DND-41 (cell line): ENCODE results near the gene GLRB.

ENCODE experiments used
- ATAC-seq: fragments of 200-7000 bp; cut with Tn5 transposase; 3 replicates; pipeline ENCODE4 v1.9.1; 2021; ENCODE audit warnings: low read depth; ENCODE audit not compliant: insufficient read depth
- DNase-seq: peaks from one replicate; pipeline ENCODE4 v3.0.0-alpha.2; 2020
- H2AFZ ChIP-seq: 2 replicates; pipeline ENCODE4 v1.6.0; 2012; ENCODE audit warnings: low read depth, low read length
- H3K27ac ChIP-seq: 2 replicates; pipeline ENCODE4 v1.5.1; 2012; ENCODE audit warnings: low read length, inconsistent platforms
- H3K27me3 ChIP-seq: fragments of 200-600 bp; sonication (generic); 2 replicates; pipeline ENCODE4 v1.6.0; 2012; ENCODE audit warnings: low read length, mild to moderate bottlenecking, inconsistent platforms; ENCODE audit not compliant: insufficient read depth, poor library complexity
- H3K36me3 ChIP-seq: 2 replicates; pipeline ENCODE4 v1.5.1; 2012; ENCODE audit warnings: low read length, inconsistent platforms; ENCODE audit not compliant: insufficient read depth
- H3K4me1 ChIP-seq: 2 replicates; pipeline ENCODE4 v1.5.1; 2012; ENCODE audit warnings: mild to moderate bottlenecking, low read length; ENCODE audit not compliant: insufficient read depth
- H3K4me2 ChIP-seq: 2 replicates; pipeline ENCODE4 v1.6.0; 2012; ENCODE audit warnings: mild to moderate bottlenecking, moderate library complexity, low read length, inconsistent platforms; ENCODE audit not compliant: insufficient read depth
- H3K4me3 ChIP-seq, 2 experiments: fragments of 200-600 bp in 1 of 2; shearing (Covaris generic) in 1 of 2; 2 replicates each; pipeline ENCODE4 v1.5.1; 2012 to 2016; ENCODE audit warnings: inconsistent platforms in 2 of 2, low read length in 2 of 2, mild to moderate bottlenecking in 2 of 2, low read depth in 1 of 2, moderate library complexity in 1 of 2
- H3K79me2 ChIP-seq: 2 replicates; pipeline ENCODE4 v1.6.0; 2012; ENCODE audit warnings: low read length, inconsistent platforms; ENCODE audit not compliant: insufficient read depth
- H3K9ac ChIP-seq: 2 replicates; pipeline ENCODE4 v1.6.0; 2012; ENCODE audit warnings: low read depth, mild to moderate bottlenecking, inconsistent platforms, low read length, moderate library complexity
- H3K9me3 ChIP-seq: 2 replicates; pipeline ENCODE4 v1.5.1; 2012; ENCODE audit warnings: low read length, moderate library complexity, mild to moderate bottlenecking, inconsistent platforms; ENCODE audit not compliant: insufficient read depth, severe bottlenecking
- H4K20me1 ChIP-seq: 2 replicates; pipeline ENCODE4 v1.6.0; 2012; ENCODE audit warnings: low read length; ENCODE audit not compliant: insufficient read depth
- EZH2 ChIP-seq: IDR thresholded peaks from 3 replicates; pipeline ENCODE4 v1.6.1; 2012; ENCODE audit warnings: borderline replicate concordance, low read depth, mild to moderate bottlenecking, moderate library complexity, low read length, inconsistent platforms; ENCODE audit not compliant: severe bottlenecking
- TF ChIP-seq, protein P1 (sequence below): IDR thresholded peaks from 2 replicates; pipeline ENCODE4 v1.5.1; 2012; ENCODE audit warnings: borderline replicate concordance, low read length, moderate library complexity, mild to moderate bottlenecking; ENCODE audit not compliant: poor library complexity, severe bottlenecking; ENCODE audit errors: extremely low read depth

The GLRB gene

DNA sequence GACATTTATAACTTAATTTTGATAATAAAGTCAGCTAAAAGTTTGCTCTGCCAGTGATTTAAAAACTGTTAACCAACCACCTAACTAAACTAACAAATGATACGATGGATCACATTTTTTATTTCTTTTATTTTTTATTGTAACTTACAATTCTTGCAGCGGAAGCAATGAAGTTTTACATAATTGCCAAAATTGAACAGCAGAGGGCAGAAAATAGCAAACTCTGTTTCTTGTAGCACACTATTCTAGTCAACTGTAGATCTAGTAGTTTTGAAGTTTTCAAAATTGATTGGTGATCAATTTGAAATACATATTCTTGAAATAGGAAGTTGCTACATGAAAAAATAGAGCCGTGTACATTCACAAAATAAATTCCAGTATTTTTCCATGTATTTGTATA is 141.8 kb downstream of the GLRB start:
- Histone ChIP-seq H3K79me2 (no peaks in the 10 kb centered on the region), H2AFZ (no peak overlapping the region), H3K36me3 (no peaks in the 10 kb centered on the region), H3K27me3 (no peaks in the 10 kb centered on the region), H4K20me1 (no peaks in the 10 kb centered on the region), H3K4me2 (no peak overlapping the region), H3K27ac (no peak overlapping the region), H3K4me1 (no peaks in the 10 kb centered on the region), H3K9ac (no peak overlapping the region), H3K9me3 (no peaks in the 10 kb centered on the region), H3K4me3 (no peak overlapping the region)
- TF ChIP-seq, protein P1, sequence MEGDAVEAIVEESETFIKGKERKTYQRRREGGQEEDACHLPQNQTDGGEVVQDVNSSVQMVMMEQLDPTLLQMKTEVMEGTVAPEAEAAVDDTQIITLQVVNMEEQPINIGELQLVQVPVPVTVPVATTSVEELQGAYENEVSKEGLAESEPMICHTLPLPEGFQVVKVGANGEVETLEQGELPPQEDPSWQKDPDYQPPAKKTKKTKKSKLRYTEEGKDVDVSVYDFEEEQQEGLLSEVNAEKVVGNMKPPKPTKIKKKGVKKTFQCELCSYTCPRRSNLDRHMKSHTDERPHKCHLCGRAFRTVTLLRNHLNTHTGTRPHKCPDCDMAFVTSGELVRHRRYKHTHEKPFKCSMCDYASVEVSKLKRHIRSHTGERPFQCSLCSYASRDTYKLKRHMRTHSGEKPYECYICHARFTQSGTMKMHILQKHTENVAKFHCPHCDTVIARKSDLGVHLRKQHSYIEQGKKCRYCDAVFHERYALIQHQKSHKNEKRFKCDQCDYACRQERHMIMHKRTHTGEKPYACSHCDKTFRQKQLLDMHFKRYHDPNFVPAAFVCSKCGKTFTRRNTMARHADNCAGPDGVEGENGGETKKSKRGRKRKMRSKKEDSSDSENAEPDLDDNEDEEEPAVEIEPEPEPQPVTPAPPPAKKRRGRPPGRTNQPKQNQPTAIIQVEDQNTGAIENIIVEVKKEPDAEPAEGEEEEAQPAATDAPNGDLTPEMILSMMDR = no peak
- TF ChIP-seq EZH2 = no peak
- no peak for DNase-seq
- no peak for ATAC-seq

DNA sequence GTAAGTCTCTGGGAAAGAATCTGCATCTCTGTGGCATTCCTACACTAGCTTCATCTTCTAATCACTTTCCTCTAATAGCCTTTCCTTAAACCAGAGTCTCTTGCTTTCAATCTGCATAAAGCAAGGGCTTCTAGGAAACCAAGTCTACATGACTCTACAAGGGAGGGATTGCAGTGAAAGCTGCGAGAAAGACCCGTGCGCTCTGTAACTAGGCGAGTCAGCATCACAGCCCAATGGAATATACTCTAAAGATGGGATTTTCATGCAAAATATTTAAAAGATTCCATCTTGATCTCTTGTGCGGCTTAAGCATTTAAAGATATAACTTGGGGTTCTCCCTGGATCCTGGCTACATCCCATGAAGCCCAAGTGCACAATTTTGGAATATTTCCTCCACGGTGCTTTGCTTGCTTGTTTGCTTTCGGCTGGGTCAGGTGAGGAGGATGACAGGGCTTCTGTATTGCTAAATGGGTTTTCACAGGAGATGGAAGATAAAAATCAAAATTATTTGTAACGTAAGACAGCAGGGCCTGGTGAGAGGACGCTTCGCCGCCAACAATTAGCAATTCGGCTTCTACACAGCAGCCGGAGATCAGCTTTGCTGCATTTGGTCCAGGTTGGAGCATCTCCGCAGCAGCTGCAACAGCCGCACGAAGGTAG is 143.9 kb downstream of the GLRB start:
- Histone ChIP-seq H3K4me3 (no peak overlapping the region), H3K4me1 (no peaks in the 10 kb centered on the region), H3K4me2 (no peak overlapping the region), H3K79me2 (no peaks in the 10 kb centered on the region), H3K36me3 (no peaks in the 10 kb centered on the region), H2AFZ (no peak overlapping the region), H3K9ac (no peak overlapping the region), H3K9me3 (no peaks in the 10 kb centered on the region), H3K27me3 (no peaks in the 10 kb centered on the region), H3K27ac (no peak overlapping the region), H4K20me1 (no peaks in the 10 kb centered on the region)
- no peak for DNase-seq
- ATAC-seq = no peak
- TF ChIP-seq EZH2 = no peak
- TF ChIP-seq, protein P1 = no peak

DNA sequence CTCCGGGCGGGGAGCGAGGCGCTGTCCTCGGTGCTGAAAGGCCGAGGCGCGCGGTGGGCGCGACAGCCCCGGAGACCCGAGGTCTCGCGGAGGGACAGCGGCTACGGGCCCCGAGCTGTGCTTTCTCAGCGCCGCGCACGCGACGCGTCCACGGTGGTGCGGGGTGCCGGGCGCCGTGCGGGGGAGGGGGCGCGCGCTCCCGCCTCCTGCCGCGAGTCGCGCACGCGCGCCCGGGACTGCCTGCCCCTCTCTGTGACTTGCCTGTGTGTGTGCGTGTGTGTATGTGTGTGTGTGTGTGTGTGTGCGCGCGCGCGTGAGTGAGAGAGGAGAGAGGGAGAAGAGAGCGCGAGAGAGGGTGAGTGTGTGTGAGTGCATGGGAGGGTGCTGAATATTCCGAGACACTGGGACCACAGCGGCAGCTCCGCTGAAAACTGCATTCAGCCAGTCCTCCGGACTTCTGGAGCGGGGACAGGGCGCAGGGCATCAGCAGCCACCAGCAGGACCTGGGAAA is 144.5 kb downstream of the GLRB start, which contains the start of gene GRIA2:
Gene GRIA2, plus strand, starts transcription at position 358 of the 511 bp plus-strand sequence. CDS start 315 bp downstream, outside the sequence.
- no peak within 1 kb of the TSS for H3K4me2 ChIP-seq
- H2AFZ ChIP-seq = no peak within 1 kb of the TSS
- no peaks in the 10 kb centered on the region for H3K9me3 ChIP-seq
- H4K20me1 ChIP-seq = no peaks in the 10 kb centered on the region
- DNase-seq (no peak), ATAC-seq (no peak)
- H3K27me3 ChIP-seq = no peaks in the 10 kb centered on the region
- no peak within 1 kb of the TSS for H3K27ac ChIP-seq
- H3K4me3 ChIP-seq = no peak within 1 kb of the TSS
- H3K36me3 ChIP-seq = no peaks in the 10 kb centered on the region
- no peaks in the 10 kb centered on the region for H3K79me2 ChIP-seq
- no peak within 1 kb of the TSS for H3K9ac ChIP-seq
- TF ChIP-seq EZH2 = no peak
- TF ChIP-seq, protein P1 = no peak
- H3K4me1 ChIP-seq = no peaks in the 10 kb centered on the region
